CD4-positive, alpha-beta T cell treated with Interleukin-6 at 100 ng/mL for 8 hours (primary cell): ENCODE measurements around the gene KCNQ5.
A peak's percentile ranks its signal among the peaks of the same experiment; 100 is the strongest.

Experiments
- DNase-seq: peaks from one replicate; pipeline ENCODE4 v3.0.0-alpha.2; 2020; ENCODE audit warnings: mixed read lengths, low spot score

KCNQ5 gene

DNA sequence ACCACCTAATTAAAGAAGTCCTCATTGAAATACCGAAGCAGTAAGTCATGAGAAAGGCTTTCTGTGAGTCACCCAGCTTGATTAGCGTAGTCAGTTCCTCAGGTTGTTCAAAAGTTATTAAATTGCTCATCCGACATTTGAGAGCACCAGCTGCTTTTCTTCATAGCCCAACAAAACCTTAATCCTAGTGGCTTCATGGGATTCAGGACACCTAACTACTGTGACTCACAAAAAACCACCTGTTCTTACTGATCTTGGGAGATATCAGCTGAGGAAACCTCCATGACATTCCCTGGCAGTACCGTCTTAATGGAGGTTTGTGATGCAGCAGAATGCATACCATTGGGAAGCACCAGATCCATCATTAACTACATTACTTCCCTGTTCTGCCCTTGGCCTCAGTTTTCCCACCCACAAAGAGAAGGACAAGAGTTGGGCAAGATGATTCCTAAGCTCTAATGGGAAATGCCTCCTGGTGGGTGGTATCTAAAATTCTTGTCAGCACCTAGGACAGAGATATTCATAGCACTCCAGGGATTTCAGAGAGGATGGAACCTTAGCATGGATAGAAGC lies 499.6 kb downstream of the KCNQ5 start:
- DNase-seq: no peak

DNA sequence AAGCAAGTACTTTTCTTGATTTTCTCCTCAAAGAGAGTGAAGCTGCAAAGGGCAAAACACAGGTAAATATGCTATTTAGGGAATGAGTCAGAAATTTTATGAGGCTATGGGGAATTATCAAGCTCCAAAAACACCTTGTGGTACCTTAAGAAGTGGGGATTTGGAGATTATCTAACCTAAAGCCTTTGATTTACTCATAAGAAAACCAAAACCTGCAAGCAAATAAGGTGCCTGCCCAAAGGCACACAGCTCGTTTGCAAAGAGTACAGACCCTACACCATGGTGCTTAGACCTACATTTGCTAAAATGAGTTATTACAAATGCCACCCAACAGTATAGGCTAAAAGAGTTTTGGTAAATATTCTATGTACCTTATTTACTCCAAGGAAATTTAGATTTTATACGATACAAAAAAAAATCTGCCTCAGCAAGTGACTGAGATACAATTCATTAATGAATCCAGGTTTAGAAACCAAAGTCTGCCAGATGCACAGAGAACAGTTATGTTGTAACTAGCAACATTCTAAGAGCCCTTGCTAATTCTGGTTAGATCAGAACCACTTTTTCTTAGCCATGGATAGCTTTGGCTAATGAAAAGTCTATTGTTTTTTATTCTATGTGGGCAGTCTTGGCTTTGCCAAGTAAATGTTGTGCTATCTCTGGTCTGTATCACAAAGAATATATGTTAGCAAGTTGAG lies 501.9 kb downstream of the KCNQ5 start:
- no peak for DNase-seq

DNA sequence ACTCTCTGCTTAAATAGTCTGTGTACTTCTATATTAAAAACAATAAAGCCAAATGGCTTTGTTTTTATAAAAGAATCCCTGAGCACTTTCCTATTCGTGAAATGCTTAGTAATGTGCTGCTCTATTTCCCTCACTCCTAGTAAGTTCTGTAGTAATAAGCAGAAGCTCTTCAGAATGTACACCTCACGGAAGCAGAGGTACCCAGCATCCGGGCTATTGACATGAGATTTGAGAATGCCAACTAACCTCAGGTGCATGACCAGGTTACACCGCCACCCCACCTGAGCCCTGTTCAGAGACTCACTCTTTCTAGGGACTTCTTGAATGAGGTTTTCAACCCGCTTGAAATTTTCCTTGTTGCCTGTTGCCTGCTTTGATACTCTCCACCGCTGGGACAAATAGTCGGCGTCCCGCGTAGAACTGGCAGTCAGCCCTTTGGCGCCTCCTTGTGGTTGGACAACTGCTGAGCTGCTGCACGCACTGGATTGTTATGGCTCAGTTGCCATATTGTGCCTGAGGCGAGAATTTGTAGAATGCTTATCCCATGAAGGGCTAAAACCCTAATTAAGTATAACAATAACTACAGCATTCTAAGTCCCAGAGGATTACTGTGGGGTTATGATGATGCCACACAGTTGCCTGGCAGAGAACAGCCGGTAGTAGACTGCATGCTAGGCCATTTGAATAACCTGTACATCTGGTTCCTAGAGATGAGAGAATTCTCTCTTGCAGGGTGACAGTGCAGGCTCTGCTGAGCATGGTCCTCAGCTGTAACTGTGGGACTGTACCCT lies 508.0 kb downstream of the KCNQ5 start:
- peak; percentile 68 for DNase-seq

DNA sequence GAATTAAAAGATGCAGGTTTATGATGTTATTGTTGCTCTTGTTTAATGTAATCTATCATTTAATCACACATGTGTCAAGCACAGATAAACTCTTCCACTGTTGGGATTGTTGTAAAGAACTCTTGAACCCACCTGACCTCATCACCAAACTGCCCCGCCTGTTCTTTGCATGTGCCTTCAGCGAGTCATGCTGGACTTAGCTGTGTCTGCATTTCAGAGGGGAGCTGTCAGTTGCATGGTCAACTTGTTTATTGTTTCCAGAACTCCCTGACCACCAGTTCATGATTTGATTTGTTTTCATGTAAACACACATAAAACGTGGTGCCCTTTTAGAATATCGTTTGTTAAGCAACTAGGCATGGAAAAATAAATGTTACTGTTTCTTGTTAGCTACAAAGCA lies 509.8 kb downstream of the KCNQ5 start:
- no peak for DNase-seq

DNA sequence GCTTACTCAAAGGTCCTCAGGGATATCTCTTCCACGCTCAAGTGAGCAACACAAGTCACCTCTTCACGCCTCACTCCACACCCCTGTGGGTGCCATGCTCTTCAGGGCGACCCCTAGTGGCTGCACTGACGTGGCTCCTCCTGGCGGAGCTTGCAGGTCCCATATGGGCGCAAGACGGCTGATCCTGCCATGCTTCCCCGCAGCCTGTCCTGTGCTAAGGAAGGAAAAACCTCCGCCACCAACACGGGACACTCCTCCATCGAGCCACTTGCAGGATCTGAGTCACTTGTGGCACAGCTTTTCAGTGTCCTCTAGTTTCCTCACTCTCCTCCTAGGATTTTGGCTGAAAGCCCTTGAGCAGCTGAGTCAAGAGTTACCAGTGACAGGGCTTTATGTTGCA lies 512.7 kb downstream of the KCNQ5 start:
- no peak for DNase-seq

DNA sequence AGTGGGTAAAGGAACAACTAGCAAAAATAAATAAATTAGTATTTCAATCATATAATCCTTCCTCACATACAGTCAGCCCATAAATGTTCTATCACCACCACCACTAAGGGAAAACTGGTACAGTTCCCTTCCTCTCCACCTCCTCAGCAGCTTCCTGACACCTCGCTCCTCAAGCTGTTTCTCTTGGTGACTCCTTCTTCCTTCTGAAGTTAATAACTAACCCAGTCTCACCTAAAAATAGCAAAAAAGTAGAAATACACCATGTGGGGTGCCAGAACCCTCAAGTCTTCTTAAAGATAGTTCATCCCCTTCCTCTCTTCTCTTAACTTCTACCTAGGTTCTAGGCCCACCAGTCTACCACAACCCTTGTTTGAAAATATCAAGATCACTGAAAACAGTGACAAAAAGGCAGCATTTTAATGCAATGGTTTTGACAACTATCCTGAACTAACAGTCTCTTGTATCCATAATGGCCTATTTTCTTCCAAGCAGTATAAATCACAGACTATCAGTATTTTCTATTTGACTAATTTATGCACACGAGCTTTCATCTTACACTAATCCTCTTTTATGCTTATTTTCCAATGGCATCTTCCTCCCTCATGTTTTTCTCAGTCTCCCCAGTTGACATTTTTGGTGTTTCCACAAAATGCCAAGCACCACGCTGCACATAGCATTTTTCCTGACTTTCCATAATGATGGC lies 518.0 kb downstream of the KCNQ5 start:
- no peak for DNase-seq

DNA sequence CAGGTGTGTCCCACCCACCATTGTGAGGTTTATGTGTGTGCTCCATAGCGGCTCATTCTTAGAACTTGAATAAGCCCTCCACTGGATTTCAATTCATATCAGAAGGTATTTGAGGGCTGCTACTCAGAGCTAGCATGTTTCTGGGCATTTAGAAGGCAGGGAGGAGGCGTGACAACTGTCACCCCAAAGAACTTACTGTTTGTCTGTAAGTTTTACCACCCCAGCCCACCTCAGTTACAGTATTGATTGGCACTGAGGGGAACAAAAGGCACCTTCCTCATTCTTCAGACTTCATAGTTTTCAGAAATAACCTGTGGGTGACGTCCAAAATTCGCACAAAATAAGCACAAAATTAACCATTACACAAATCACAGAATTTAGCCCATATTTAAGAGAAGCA lies 521.7 kb downstream of the KCNQ5 start:
- DNase-seq: no peak

DNA sequence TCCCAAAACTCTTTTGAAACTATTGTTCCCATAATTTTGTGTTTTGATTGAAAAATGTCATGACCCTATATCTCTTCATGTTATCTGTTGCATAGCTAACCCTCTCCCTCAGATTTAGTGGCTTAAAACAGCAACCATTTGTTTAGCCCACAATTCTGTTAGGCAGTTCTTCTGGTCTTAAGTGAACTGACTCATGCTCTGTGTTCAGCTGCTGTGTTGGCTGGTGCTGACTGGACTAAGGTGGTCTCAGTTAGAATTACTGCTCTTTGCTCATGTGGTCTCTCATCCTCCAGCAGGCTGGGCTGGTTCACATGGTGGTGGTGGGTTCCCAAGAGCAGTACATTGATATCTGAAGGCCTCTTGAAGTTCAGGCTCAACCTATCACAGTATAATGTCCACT lies 522.7 kb downstream of the KCNQ5 start:
- DNase-seq: no peak

DNA sequence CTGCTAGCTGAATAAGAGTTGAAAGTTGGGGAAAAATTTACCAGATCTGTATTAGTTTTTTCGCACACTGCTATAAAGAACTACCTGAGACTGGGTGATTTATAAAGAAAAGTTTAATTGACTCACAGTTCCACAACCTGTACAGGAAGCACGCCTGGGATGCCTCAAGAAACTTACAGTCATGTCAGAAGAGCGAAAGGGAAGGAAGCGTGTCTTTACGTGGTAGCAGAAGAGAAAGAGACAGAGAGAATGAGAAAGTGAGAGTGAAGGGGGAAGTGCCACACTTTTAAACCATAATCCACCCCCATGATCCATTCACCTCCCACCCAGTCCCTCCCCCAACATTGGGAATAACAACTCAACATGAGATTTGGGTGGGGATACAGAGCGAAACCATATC lies 523.8 kb downstream of the KCNQ5 start:
- no peak for DNase-seq

DNA sequence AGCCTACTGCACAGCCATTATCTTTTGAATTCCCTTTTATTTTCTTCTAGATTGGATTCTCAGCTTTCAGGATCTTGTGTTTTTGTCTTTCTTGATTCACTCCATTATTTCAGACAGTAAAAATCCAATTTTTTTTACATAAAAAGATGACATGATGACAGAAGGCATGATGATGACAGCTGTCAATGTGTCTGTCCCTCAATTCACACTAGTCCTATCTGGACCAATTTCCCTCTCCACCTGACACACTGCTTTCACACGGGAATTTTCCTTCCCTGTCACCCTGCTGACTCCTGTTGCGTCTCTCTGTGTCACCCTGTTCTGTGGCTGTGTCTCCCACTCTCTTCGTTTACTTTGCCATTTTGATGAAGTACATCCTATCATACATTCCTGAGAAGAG lies 529.9 kb downstream of the KCNQ5 start:
- DNase-seq: no peak

DNA sequence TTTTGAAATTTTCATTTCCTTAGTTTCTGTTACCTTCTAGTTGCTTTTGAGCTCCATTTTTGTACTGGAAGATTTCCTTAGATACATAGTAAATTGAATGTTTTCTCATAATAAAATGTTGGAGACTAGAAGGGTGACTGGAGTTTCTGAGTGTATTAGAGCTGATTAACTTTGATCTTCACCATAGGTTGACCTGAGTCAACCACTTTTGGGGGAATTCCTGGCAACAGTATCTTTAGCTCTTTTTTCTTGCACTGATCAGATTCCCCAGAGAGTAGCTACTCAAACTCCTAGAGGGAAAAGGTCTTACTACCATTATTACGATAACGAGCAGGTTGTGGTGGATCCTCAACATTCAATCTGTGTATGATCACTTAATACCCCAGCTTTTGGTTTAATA lies 530.7 kb downstream of the KCNQ5 start:
- DNase-seq: no peak

DNA sequence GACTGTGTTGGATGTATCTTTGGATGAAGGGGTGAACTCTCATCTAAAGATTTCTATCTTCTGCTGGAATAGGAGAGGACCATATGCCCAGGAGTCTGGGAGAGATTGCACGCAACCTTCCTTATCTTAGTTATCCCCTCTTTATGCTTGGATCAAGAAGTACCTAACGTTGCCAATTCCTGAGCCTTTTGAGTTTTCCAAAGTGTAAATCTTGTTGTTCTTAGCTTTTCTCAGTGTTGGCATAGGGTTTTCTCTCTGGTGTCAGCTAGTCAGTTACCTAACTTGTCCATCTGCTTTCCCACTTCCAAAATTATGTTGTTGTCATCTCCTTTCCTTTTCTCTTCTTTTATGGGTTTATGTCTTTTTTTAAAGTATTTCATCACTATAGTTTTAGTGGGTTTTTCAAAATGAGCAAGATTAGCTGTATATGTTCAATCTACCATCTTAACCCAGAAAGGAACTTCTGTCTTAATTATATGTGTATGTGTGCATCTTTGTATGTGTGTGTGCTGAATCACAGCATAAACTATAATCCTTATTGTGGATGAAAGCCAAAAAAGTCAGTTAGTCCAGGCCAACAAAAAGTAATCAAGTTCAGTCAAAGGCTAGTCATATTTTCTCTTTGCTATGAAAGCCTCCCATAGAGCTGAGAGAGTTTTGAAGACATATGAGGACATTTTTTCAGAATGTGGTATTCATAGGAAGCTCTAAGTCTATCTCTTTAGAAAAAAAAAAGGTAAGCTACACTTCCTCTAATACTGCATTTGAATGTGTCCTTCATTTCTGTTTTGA lies 531.3 kb downstream of the KCNQ5 start:
- DNase-seq: no peak

DNA sequence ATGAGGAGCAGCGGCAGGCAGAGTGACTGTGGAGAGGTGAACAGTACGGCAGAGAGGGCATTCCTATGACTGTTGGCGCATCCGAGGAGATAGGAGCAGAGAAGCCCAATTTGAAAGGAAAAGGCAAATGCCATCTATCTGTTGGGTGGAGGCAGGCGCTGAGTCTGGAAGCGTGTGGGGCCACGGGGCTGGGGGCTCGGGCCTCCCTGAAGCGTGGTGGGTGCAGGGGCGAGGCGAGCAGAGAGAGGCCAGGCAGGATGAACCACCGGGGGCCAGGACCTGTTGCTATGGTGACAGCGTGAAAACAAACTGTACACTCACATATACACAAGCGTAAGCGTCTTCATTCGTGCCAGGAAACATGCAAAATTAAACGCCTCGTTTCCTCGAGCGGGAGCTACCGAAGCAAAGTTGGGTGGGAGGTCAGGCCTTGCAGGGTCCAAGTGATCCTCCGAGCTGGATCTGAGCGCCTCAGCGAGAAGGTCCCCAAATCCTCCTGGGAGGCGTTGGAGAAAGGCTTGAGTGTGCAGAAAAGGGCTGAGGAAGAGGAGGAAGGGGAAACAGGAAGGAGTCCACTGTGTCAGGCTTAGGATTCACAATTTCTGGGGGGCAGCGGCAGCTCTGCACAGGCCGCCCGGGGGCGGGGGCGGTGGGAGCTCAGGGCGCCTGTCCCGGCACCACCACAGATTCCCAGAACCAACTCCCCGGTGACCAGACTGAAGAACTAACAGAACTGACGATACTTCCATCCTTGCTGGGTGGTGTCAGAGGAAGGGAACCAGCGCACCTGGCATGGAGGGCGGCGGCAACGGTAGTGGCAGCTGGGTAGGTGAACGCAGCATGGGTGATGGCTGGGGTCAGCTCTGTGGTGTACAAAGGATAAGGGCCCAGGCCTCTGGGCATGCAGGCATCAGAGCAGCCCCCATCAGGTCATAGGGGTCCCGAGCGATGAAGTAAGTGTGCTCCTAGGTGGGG lies 535.2 kb downstream of the KCNQ5 start:
- no peak for DNase-seq

DNA sequence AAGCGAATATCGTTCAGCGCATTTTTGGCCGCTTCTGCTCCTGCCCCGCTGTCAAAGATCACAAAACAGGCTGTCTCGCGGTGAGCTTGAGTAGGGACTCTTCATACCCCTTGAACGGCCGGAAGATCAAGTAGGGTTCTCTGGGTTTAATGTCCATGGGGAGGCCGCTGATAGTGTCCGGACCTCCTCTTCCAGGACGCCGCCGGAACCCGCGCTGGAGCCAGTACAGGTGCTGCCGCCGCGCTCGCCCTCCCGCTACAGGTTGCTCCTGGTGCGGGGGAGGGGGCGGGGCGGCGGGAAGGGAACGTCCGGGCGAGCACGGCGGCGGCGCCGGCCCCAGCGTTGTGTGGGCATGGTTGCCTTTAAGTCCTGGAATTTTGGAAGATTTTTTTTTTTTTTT lies 536.0 kb downstream of the KCNQ5 start:
- DNase-seq: no peak

DNA sequence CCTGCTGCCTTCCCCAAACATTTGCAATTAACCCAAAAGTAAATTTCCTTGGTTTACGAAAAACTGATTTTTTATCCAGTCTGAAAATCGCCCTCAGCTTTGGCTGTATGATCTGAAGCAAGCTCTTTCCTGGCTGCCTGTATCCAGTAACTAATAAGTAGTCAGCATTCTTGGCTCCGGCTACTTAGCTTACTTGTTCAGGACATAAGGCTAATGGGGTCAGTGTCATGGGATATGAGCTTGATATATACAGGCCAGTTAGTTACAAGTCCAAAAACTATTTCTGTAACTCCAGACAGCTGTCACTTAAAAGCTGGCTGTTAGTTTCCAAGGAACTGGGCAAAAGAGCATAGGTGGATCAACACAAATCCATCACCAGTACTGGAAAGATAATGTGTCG lies 547.2 kb downstream of the KCNQ5 start:
- DNase-seq: no peak

DNA sequence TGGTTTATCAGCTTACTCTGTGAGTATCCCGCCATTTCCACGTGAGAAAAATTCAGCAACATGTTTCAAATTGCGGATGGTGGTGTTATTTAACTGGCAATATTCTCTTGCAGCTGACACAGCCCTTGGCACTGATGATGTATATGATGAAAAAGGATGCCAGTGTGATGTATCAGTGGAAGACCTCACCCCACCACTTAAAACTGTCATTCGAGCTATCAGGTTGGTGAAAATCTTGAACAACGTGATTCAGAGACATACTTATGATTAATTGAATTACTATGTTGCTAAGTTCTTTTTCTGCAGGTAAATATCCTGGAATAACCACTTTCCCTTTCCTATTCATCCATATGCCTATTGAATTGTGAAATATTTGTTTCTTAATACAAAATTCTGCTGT lies 547.8 kb downstream of the KCNQ5 start:
- no peak for DNase-seq

DNA sequence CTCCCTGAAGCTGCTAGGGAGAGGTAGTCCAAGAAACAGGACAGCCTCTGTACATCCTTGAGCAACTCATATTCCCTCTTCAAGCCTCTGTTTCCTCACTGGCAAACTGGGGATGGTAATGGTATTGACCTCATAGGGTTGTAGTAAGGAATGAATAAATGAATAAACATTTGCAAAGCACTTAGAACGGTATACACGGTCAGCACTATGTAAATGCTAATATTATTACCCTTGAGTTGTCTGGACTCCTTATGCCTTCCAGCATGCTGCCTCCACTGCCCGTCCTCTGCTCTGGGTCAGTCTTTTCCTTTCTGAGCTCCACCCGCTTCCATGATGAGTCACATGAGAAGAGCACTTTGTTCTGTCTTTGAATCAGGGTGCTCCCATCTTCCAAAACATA lies 552.8 kb downstream of the KCNQ5 start:
- no peak for DNase-seq

DNA sequence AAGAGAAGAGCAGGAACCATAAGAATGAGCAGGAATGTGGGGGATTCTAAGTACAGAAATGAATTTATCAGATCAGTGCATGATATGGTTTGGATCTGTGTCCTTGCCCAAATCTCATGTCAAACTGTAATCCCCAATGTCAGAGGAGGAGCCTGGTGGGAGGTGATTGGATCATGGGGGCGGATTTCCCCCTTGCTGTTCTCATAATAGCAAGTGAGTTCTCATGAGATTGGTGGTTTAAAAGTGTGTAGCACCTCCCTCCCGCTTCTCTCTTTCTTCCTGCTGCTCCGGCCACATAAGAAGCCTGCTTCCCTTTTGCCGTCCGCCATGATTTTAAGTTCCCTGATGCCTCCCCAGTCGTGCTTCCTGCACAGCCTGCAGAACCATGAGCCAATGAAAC lies 554.2 kb downstream of the KCNQ5 start:
- no peak for DNase-seq

DNA sequence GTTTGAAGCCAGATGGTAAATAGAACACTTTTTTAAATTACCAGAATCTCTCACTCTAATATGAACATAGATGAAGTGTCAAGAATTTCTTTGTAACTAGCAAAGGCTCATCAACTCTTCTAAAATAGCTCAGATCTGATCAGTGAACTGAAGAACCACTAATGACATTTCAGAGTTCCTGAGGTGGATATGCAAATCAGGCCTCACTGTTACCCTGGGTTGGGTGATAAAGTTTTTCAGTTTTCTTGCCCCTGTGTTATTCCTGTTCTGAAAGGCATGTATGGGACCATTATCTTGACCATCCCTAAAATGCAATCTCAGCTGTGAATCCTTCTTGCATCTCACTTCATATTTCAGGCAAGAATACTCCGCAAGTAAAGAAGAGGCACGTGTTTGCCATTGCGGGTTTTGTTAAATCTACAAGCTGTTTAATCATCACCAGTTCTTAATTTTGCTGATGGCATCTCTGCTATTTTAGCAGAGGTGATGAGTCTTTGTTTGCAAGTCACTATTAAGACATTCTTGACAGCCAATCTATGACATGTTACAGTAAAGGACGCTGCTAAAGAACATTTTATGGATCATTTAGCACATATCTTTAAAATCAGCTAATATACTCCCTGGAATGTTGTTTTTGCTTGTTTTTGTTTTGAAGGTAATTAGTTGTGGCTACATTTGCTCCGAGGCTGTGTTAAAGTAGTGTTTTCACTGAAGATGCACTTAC lies 555.5 kb downstream of the KCNQ5 start:
- DNase-seq: no peak

DNA sequence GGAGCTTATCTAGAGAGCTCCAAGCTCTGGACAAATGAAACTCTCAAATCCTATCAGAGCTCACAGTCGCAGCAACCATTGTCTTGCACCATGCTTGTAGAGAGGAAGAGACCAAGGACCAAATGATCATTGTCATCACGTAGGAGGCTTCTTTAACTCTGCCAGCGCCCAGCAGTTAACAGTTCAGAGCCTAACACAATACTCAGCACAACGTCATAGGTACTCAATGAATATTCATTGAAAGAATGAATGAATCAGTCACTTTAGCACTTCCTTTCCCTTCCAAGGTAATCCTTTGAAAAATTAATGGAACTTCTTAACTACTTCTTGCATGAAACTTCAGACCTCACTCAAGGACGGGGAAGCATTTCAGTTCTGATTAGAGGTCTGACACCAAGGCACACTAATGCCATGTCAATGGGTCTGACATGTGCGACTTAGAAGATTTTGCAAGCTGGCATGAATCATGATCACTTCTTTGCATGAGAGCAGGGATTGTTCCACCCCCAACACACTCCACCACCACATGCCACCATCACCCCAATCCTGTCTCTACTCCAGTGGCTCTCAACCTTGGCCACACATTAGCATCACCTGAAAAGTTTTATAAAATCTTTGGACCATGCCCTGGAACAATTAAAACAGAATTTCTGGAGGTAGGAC lies 558.3 kb downstream of the KCNQ5 start:
- no peak for DNase-seq
